HG02943 (cell line): ENCODE measurements around the gene IGFL2.
"Not testable (repeated sequence)": the region's sequence is repeated elsewhere in the genome, so short reads cannot be mapped to it uniquely, and the experiment has no call there.

Experiments
- ATAC-seq: cut with Tn5 transposase; IDR thresholded peaks from one replicate; pipeline ENCODE4 v1.9.1; 2021; ENCODE audit warnings: mild to moderate bottlenecking, low read depth, moderate library complexity; ENCODE audit not compliant: unreplicated experiment

IGFL2 gene

GRCh38 chr19:46206682-46207081 lies 58.6 kb downstream of the IGFL2 start:
- ATAC-seq: no peak

DNA sequence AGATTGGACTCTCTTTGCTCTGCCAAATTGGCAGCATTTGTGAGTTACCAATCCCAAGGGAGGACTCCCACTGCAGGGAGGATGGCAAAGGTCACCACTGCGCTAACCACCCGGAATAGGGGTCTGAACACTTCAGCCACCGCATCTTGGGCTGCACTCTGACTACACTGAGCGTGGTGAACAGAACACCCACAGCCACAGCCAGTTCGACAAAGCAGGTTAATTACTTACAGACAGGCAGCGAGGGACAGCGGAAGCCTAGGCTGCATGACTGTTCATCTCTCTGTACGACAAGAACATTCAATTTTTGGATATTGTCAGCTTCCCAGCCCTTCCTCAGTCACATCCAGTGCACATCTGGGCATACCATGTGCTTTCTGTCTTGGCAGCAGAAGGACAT lies 59.8 kb downstream of the IGFL2 start:
- ATAC-seq: not testable (repeated sequence)

GRCh38 chr19:46209051-46209450 lies 61.0 kb downstream of the IGFL2 start:
- ATAC-seq: no peak

DNA sequence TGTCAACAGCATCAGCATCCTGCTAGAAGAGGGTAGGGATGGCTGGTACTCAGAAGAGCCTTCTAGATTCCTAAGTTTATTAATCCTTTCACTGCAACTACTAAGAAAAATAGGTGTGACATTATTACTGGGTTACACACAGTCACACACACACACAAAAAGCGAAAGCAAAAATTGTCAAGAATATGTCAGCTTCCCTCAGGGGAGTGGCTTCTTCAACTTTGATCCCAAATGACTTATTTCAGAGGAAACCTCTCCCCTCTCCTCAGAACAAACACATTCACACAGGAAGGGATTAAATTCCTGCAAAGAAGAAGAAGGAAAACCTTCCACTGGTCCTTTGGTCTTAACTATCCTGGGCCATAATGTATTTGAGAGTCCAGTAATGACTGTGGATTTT lies 61.4 kb downstream of the IGFL2 start:
- ATAC-seq: no peak

GRCh38 chr19:46210669-46211068 lies 62.6 kb downstream of the IGFL2 start:
- no peak for ATAC-seq
